Neural cell (in vitro differentiated cells): ENCODE data around the gene DCUN1D2. TPM values are rescaled to one million over a fixed set of nuclear protein-coding genes. Genes with fewer than 3 reads are reported as not detected.

Source experiments
- H2AFZ ChIP-seq: fragments of 200-600, 300-800 bp; sonication (generic), shearing (Covaris generic); 2 replicates; pipeline ENCODE4 v1.6.0; 2014; ENCODE audit warnings: low read depth, mild to moderate bottlenecking, antibody characterized with exemption, low read length, moderate library complexity
- H3F3A ChIP-seq: fragments of 200-600 bp; shearing (Covaris generic); 2 replicates; pipeline ENCODE4 v1.6.1; 2016; ENCODE audit warnings: mild to moderate bottlenecking, moderate library complexity, mixed read lengths, antibody characterized with exemption, low read length; ENCODE audit not compliant: insufficient read depth, poor library complexity, severe bottlenecking
- H3K27ac ChIP-seq: fragments of 200-600, 300-800 bp; sonication (generic), shearing (Covaris generic); 2 replicates; pipeline ENCODE4 v1.5.1; 2014; ENCODE audit warnings: mild to moderate bottlenecking, low read length, moderate library complexity
- H3K27me3 ChIP-seq: fragments of 300-800, 200-600 bp; sonication (generic), shearing (Covaris generic); 2 replicates; pipeline ENCODE4 v1.6.0; 2014; ENCODE audit warnings: mild to moderate bottlenecking, low read depth, low read length, moderate library complexity; ENCODE audit not compliant: insufficient read depth
- H3K36me3 ChIP-seq: fragments of 300-800, 200-600 bp; sonication (generic), shearing (Covaris generic); 2 replicates; pipeline ENCODE4 v1.5.1; 2014; ENCODE audit warnings: mild to moderate bottlenecking, antibody characterized with exemption, low read length, moderate library complexity; ENCODE audit not compliant: insufficient read depth
- H3K4me2 ChIP-seq: fragments of 300-800, 200-600 bp; sonication (generic), shearing (Covaris generic); 2 replicates; pipeline ENCODE4 v1.6.0; 2014; ENCODE audit warnings: mild to moderate bottlenecking, low read length
- H3K4me3 ChIP-seq: fragments of 300-800, 200-600 bp; sonication (generic), shearing (Covaris generic); 2 replicates; pipeline ENCODE4 v1.5.1; 2014; ENCODE audit warnings: mild to moderate bottlenecking, low read length, moderate library complexity
- H3K79me2 ChIP-seq: fragments of 200-600 bp; shearing (Covaris generic); replicated peaks from 2 replicates; pipeline ENCODE4 v1.6.0; 2014; ENCODE audit warnings: mild to moderate bottlenecking, low read length, moderate library complexity; ENCODE audit not compliant: insufficient read depth
- H3K9ac ChIP-seq: fragments of 300-800, 200-600 bp; sonication (generic), shearing (Covaris generic); 2 replicates; pipeline ENCODE4 v1.6.1; 2016; ENCODE audit warnings: mild to moderate bottlenecking, low read length, mixed read lengths
- H3K9me2 ChIP-seq: fragments of 200-600 bp; shearing (Covaris generic); 2 replicates; pipeline ENCODE4 v1.6.1; 2016; ENCODE audit warnings: mild to moderate bottlenecking, low read length, mixed read lengths; ENCODE audit not compliant: insufficient read depth
- H3K9me3 ChIP-seq: fragments of 200-600, 300-800 bp; sonication (generic), shearing (Covaris generic); 2 replicates; pipeline ENCODE4 v1.6.1; 2016; ENCODE audit warnings: mild to moderate bottlenecking, mixed run types, low read length, moderate library complexity, mixed read lengths
- H4K20me1 ChIP-seq: fragments of 200-600 bp; shearing (Covaris generic); 2 replicates; pipeline ENCODE4 v1.6.1; 2016; ENCODE audit warnings: mild to moderate bottlenecking, mixed run types; ENCODE audit not compliant: insufficient read depth
- EP300 ChIP-seq: fragments of 450-650 bp; conservative IDR thresholded peaks from 2 replicates; pipeline ENCODE4 v1.6.1; 2014; ENCODE audit warnings: antibody characterized with exemption, mild to moderate bottlenecking, moderate library complexity; ENCODE audit not compliant: poor library complexity, severe bottlenecking
- EZH2 ChIP-seq: fragments of 200-600, 300-800 bp; shearing (Covaris generic), sonication (generic); IDR thresholded peaks from 2 replicates; pipeline ENCODE4 v1.6.1; 2014; ENCODE audit warnings: antibody characterized with exemption, low read length, borderline replicate concordance, mild to moderate bottlenecking; ENCODE audit not compliant: insufficient read depth, poor library complexity, severe bottlenecking
- MXI1 ChIP-seq: fragments of 450-650 bp; conservative IDR thresholded peaks from 2 replicates; pipeline ENCODE4 v1.6.1; 2014; ENCODE audit warnings: antibody characterized with exemption, mild to moderate bottlenecking; ENCODE audit not compliant: poor library complexity, severe bottlenecking
- POLR2AphosphoS5 ChIP-seq: IDR thresholded peaks from 2 replicates; pipeline ENCODE4 v1.6.1; 2012
- RAD21 ChIP-seq: fragments of 450-650 bp; conservative IDR thresholded peaks from 2 replicates; pipeline ENCODE4 v1.6.1; 2014; ENCODE audit warnings: antibody characterized with exemption, mild to moderate bottlenecking, moderate library complexity
- REST ChIP-seq: IDR thresholded peaks from 2 replicates; pipeline ENCODE4 v1.6.1; 2012; ENCODE audit warnings: borderline replicate concordance
- SMC3 ChIP-seq: fragments of 450-650 bp; conservative IDR thresholded peaks from 2 replicates; pipeline ENCODE4 v1.6.1; 2014; ENCODE audit warnings: antibody characterized with exemption, mild to moderate bottlenecking, moderate library complexity; ENCODE audit not compliant: poor library complexity
- TAF1 ChIP-seq: IDR thresholded peaks from 2 replicates; pipeline ENCODE4 v1.6.1; 2012; ENCODE audit warnings: low read depth
- polyA plus RNA-seq: library from polyadenylated mRNA; depleted of rRNA; stranded (reverse); fragments of >200 nt; gene quantifications from 2 replicates; pipeline ENCODE4 v1.2.3, GENCODE V29; 2014
- TF ChIP-seq, protein P1 (sequence below): fragments of 450-650 bp; IDR thresholded peaks from 2 replicates; pipeline ENCODE4 v1.5.1; 2014; ENCODE audit warnings: antibody characterized with exemption, mild to moderate bottlenecking, moderate library complexity; ENCODE audit not compliant: poor library complexity, severe bottlenecking

The DCUN1D2 gene
- polyA plus RNA-seq, 1 donor from 2014 or later = 55.9 TPM

DNA sequence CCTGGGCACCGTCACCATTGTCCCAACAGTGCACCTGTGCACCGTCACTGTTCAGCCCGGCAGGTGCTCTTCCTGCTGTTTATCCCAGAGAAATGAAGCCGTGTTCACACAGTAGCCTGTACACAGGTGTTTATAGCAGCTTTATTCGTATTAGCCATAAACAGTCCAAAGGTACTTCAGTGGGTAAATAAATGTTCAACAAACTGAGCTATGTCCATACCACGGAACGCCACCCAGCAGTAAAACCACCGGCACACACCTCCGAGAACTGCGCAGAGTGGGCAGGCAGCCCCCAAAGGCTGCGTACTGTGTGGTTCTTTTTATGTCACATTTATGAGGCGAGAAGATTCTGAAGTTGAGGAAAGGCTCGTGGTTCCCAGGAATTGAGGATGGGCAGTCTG lies 44.9 kb upstream of the DCUN1D2 start (continued):
- no peak for TF ChIP-seq TAF1

DNA sequence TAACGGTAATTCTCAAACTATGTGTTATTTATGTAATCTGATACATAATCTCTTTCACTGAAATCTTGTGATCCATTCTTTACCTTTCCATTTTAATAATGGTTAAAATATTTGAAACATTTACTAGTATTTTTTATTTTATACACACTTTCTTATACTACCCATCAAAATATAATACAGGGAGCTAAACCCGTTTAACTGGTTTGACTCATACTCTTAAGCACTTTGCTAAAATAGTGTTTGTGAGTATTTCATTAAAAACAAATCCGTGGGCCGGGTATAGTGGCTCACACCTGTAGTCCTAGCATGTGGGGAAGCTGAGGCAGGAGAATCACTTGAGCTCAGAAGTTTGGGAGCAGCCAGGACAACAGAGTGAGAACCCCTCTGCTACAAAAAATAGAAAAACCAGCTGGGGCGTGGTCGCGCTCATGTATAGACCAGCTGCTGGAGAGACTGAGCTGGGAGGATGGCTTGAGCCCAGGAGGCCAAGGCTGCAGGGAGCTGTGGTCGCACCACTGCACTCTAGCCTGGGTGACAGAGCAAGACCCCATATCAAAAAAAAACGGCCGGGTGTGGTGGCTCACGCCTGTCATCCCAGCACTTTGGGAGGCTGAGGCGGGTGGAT lies 43.8 kb upstream of the DCUN1D2 start:
- Histone ChIP-seq H3K36me3 (peaks cover 7% of the 10 kb centered on the region), H3K9me2 (no peaks in the 10 kb centered on the region), H3K79me2 (no peaks in the 10 kb centered on the region), H3K9ac (no peak overlapping the region), H3K27me3 (no peaks in the 10 kb centered on the region), H3K27ac (no peak overlapping the region), H4K20me1 (no peaks in the 10 kb centered on the region), H3K4me2 (no peak overlapping the region), H3K9me3 (no peaks in the 10 kb centered on the region), H3F3A (no peaks in the 10 kb centered on the region), H2AFZ (no peak overlapping the region), H3K4me3 (no peak overlapping the region)
- TF ChIP-seq, protein P1, sequence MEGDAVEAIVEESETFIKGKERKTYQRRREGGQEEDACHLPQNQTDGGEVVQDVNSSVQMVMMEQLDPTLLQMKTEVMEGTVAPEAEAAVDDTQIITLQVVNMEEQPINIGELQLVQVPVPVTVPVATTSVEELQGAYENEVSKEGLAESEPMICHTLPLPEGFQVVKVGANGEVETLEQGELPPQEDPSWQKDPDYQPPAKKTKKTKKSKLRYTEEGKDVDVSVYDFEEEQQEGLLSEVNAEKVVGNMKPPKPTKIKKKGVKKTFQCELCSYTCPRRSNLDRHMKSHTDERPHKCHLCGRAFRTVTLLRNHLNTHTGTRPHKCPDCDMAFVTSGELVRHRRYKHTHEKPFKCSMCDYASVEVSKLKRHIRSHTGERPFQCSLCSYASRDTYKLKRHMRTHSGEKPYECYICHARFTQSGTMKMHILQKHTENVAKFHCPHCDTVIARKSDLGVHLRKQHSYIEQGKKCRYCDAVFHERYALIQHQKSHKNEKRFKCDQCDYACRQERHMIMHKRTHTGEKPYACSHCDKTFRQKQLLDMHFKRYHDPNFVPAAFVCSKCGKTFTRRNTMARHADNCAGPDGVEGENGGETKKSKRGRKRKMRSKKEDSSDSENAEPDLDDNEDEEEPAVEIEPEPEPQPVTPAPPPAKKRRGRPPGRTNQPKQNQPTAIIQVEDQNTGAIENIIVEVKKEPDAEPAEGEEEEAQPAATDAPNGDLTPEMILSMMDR = no peak
- TF ChIP-seq MXI1 (no peak), TAF1 (no peak), EP300 (no peak), EZH2 (no peak), SMC3 (no peak), RAD21 (no peak), POLR2AphosphoS5 (no peak), REST (no peak)

- Histone ChIP-seq H3K9me2 (no peaks in the 10 kb centered on the region), H3F3A (no peaks in the 10 kb centered on the region), H3K36me3 (peaks cover 7% of the 10 kb centered on the region), H3K4me2 (no peak overlapping the region), H3K27me3 (no peaks in the 10 kb centered on the region), H4K20me1 (no peaks in the 10 kb centered on the region), H3K9ac (no peak overlapping the region), H3K9me3 (no peaks in the 10 kb centered on the region), H3K27ac (no peak overlapping the region), H2AFZ (no peak overlapping the region), H3K4me3 (no peak overlapping the region), H3K79me2 (no peaks in the 10 kb centered on the region)
- TF ChIP-seq POLR2AphosphoS5 (no peak), RAD21 (no peak), EZH2 (no peak), EP300 (no peak), MXI1 (no peak), TAF1 (no peak)
- TF ChIP-seq, protein P1 = no peak
These were observed 42.8 kb upstream of the DCUN1D2 start for GRCh38 chr13:113533161-113533840.
